A549 (cell line): ENCODE measurements around the gene RIPOR2. TPM values are rescaled to one million over a fixed set of nuclear protein-coding genes. Genes with fewer than 3 reads are reported as not detected.

Source experiments
- ATAC-seq, 2 experiments: fragments of 200-7000 bp in 1 of 2; fragments of >200 bp in 1 of 2; cut with Nextera tagmentation in 1 of 2; cut with Tn5 transposase in 1 of 2; 3 replicates each; pipeline versions ENCODE4 v1.8.0 to v1.9.1; 2018 to 2020; ENCODE audit warnings: mild to moderate bottlenecking in 1 of 2, moderate library complexity in 1 of 2
- CTCF ChIA-PET: fragments of 300-600 bp; sonication (Branson Sonifier 250); formaldehyde crosslinking; extraction: SDS; loops from one replicate; lab custom pipeline; 2021; ENCODE audit warnings: antibody characterized with exemption, inconsistent platforms; lab: Yijun Ruan, JAX
- POLR2A ChIA-PET: fragments of 350-600 bp; formaldehyde crosslinking; extraction: SDS; loops from one replicate; lab custom pipeline; 2021; ENCODE audit warnings: antibody characterized with exemption, inconsistent platforms; lab: Yijun Ruan, JAX
- DNase-seq, 2 experiments: peaks; one replicate each; pipeline versions ENCODE4 v3.0.0 to v3.0.0-alpha.2; 2011 to 2016; ENCODE audit warnings: low read depth in 1 of 2, low spot score in 1 of 2
- FAIRE-seq: peaks from 2 replicates; lab custom pipeline; 2011; peaks lifted over from hg19 to GRCh38; lab: Jason Lieb, UNC
- H3K27ac ChIP-seq, 2 experiments: fragments of >200 bp; sonication (Bioruptor Twin); formaldehyde crosslinking; 3 replicates each; pipeline ENCODE4 v1.5.1; 2016 to 2017
- H3K4me1 ChIP-seq: fragments of >200 bp; sonication (Bioruptor Twin); formaldehyde crosslinking; 3 replicates; pipeline ENCODE4 v1.6.1; 2016
- H3K4me2 ChIP-seq: fragments of >200 bp; sonication (Bioruptor Twin); formaldehyde crosslinking; 3 replicates; pipeline ENCODE4 v1.6.1; 2016
- H3K4me3 ChIP-seq: fragments of >200 bp; sonication (Bioruptor Twin); formaldehyde crosslinking; 3 replicates; pipeline ENCODE4 v1.5.1; 2016
- H3K9me3 ChIP-seq: fragments of >200 bp; sonication (Bioruptor Twin); formaldehyde crosslinking; 3 replicates; pipeline ENCODE4 v1.6.1; 2016
- BHLHE40 ChIP-seq: IDR thresholded peaks from 2 replicates; pipeline ENCODE4 v1.6.1; 2012; ENCODE audit warnings: low read depth, low read length, inconsistent platforms
- CBX2 ChIP-seq: fragments of 200-600 bp; sonication (generic); IDR thresholded peaks from 2 replicates; pipeline ENCODE4 v1.6.1; 2016; ENCODE audit warnings: low read depth, mild to moderate bottlenecking, borderline replicate concordance
- CHD2 ChIP-seq: fragments of 150-350 bp; IDR thresholded peaks from 2 replicates; pipeline ENCODE4 v1.6.1; 2014; ENCODE audit warnings: low read length; ENCODE audit not compliant: partially characterized antibody
- CHD4 ChIP-seq: fragments of 200-600 bp; sonication (generic); IDR thresholded peaks from 2 replicates; pipeline ENCODE4 v1.6.1; 2016; ENCODE audit warnings: antibody characterized with exemption, mild to moderate bottlenecking, borderline replicate concordance
- EHMT2 ChIP-seq: fragments of 200-600 bp; sonication (generic); IDR thresholded peaks from 2 replicates; pipeline ENCODE4 v1.6.1; 2016; ENCODE audit warnings: antibody characterized with exemption, low read depth, mild to moderate bottlenecking, moderate library complexity
- ESRRA ChIP-seq: fragments of 150-350 bp; IDR thresholded peaks from 2 replicates; pipeline ENCODE4 v1.6.1; 2014; ENCODE audit warnings: mild to moderate bottlenecking, low read length, borderline replicate concordance
- FOSB ChIP-seq: fragments of 250-450 bp; sonication (Bioruptor Pico); IDR thresholded peaks from 2 replicates; pipeline ENCODE4 v1.5.0; 2020; ENCODE audit warnings: mild to moderate bottlenecking, moderate library complexity
- KDM1A ChIP-seq: fragments of 200-600 bp; sonication (generic); IDR thresholded peaks from 2 replicates; pipeline ENCODE4 v1.6.1; 2016; ENCODE audit warnings: low read depth, mild to moderate bottlenecking
- KDM5A ChIP-seq: fragments of 200-600 bp; sonication (generic); IDR thresholded peaks from 2 replicates; pipeline ENCODE4 v1.6.1; 2016; ENCODE audit warnings: antibody characterized with exemption, mild to moderate bottlenecking
- MAFK ChIP-seq: fragments of 450-650 bp; IDR thresholded peaks from 2 replicates; pipeline ENCODE4 v1.6.1; 2014; ENCODE audit not compliant: partially characterized antibody
- MAZ ChIP-seq: fragments of 150-350 bp; IDR thresholded peaks from 2 replicates; pipeline ENCODE4 v1.6.1; 2014; ENCODE audit warnings: antibody characterized with exemption, low read depth, low read length, borderline replicate concordance
- NPAS2 ChIP-seq: fragments of 250-450 bp; sonication (Bioruptor Pico); IDR thresholded peaks from 2 replicates; pipeline ENCODE4 v1.8.0; 2022; ENCODE audit warnings: mild to moderate bottlenecking, moderate library complexity, borderline replicate concordance
- NR3C1 ChIP-seq: fragments of >200 bp; sonication (Bioruptor Twin); formaldehyde crosslinking; IDR thresholded peaks from 3 replicates; pipeline ENCODE4 v1.6.1; 2017
- POLR2A ChIP-seq: IDR thresholded peaks from 2 replicates; pipeline ENCODE4 v1.6.1; 2012; ENCODE audit warnings: mild to moderate bottlenecking, low read length
- RAD21 ChIP-seq, 2 experiments: fragments of >200 bp in 1 of 2; sonication (Bioruptor Twin) in 1 of 2; formaldehyde crosslinking in 1 of 2; IDR thresholded peaks in 1 of 2; conservative IDR thresholded peaks in 1 of 2; 2 replicates in 1 of 2; 3 replicates in 1 of 2; pipeline ENCODE4 v1.6.1; 2012 to 2018; ENCODE audit warnings: inconsistent platforms in 1 of 2
- RFX5 ChIP-seq: fragments of 450-650 bp; IDR thresholded peaks from 2 replicates; pipeline ENCODE4 v1.7.1; 2014; ENCODE audit warnings: antibody characterized with exemption, mild to moderate bottlenecking, moderate library complexity
- RNF2 ChIP-seq: fragments of 200-600 bp; sonication (generic); IDR thresholded peaks from 2 replicates; pipeline ENCODE4 v1.6.1; 2016; ENCODE audit warnings: low read depth, mild to moderate bottlenecking, antibody characterized with exemption, moderate library complexity, borderline replicate concordance
- SMC3 ChIP-seq: fragments of >200 bp; sonication (Bioruptor Twin); formaldehyde crosslinking; IDR thresholded peaks from 3 replicates; pipeline ENCODE4 v1.6.1; 2018; ENCODE audit warnings: inconsistent platforms
- SREBF2 ChIP-seq: fragments of 450-650 bp; IDR thresholded peaks from 2 replicates; pipeline ENCODE4 v1.6.1; 2014; ENCODE audit warnings: mild to moderate bottlenecking, moderate library complexity
- TFCP2L1 ChIP-seq: fragments of 250-450 bp; sonication (Bioruptor Pico); IDR thresholded peaks from 2 replicates; pipeline ENCODE4 v1.5.0; 2021; ENCODE audit warnings: mild to moderate bottlenecking
- TP53 ChIP-seq: fragments of 250-450 bp; sonication (Bioruptor Pico); IDR thresholded peaks from 2 replicates; pipeline ENCODE4 v1.5.0; 2021; ENCODE audit warnings: mild to moderate bottlenecking, moderate library complexity
- ZSCAN20 ChIP-seq: fragments of 250-450 bp; sonication (Bioruptor Pico); IDR thresholded peaks from 2 replicates; pipeline ENCODE4 v1.8.0; 2022; ENCODE audit warnings: mild to moderate bottlenecking, moderate library complexity
- WGBS: methylation state at CpG from one replicate; pipeline ENCODE4 v1.1.6; 2017; ENCODE audit errors: missing lambda C conversion rate; 5-methylcytosine and 5-hydroxymethylcytosine counted together
- polyA plus RNA-seq, 4 experiments: library from polyadenylated mRNA; depleted of rRNA in 3 of 4; stranded (reverse); fragments of >200 nt; fragmentation: RNase III in 1 of 4; extraction: RNeasy Plus Mini Kit Qiagen cat#74134 plus additional on column Dnase treatment in 1 of 4; gene quantifications; 2 replicates in 3 of 4; 3 replicates in 1 of 4; pipeline ENCODE4 v1.2.3, GENCODE V29; 2011 to 2017
- TF ChIP-seq, protein P1 (sequence below): fragments of >200 bp; sonication (Bioruptor Twin); formaldehyde crosslinking; IDR thresholded peaks from 2 replicates; pipeline ENCODE4 v1.6.1; 2016
- TF ChIP-seq, protein P2 (sequence below): IDR thresholded peaks from 2 replicates; pipeline ENCODE4 v1.6.1; 2012; ENCODE audit warnings: low read depth, borderline replicate concordance
- TF ChIP-seq, protein P3 (sequence below): fragments of 150-350 bp; IDR thresholded peaks from 2 replicates; pipeline ENCODE4 v1.6.1; 2014; ENCODE audit warnings: low read depth, mild to moderate bottlenecking, low read length

The RIPOR2 gene
- polyA plus RNA-seq, 2 of the 4 experiments (the other 2 are of a cell fraction): 0.01 TPM; not detected in 1

DNA sequence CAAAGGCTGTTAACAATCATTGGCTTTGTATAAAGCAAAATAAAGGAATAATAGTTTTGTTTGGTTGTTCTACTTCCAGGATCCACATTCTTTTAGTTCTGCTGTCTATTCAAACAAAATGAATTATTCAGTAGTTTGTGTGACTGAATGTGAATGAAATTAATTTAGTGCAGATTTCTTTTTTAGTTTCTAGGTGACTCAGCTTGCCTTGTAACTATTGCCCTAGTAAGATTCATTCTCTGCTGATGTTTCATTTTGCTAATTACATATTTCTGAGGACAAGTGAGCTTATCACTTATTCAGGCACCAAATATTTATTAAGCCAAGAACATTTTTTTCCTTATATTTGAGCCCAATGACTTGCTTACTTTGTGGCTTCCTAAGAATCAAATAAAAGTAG is 46.5 kb upstream of the RIPOR2 start:
- TF ChIP-seq SREBF2: no peak
- no peak for TF ChIP-seq KDM1A
- no peak for TF ChIP-seq EHMT2
- no peak for TF ChIP-seq SMC3
- no peak overlapping the region for H3K27ac ChIP-seq
- FAIRE-seq (no peak), ATAC-seq (no peak), DNase-seq (no peak)
- ChIA-PET POLR2A (no interaction called here), CTCF (interaction anchor here (1.1 kb wide), 1 partner anchor 125 kb away, joined by 3 read pairs; no protein-coding TSS in a partner anchor)
- H3K4me1 ChIP-seq: 0 out of 3 replicates have a peak, but pooled peaks cover 10% of the 10 kb centered on the region
- H3K4me2 ChIP-seq: no peak overlapping the region
- H3K9me3 ChIP-seq: no peaks in the 10 kb centered on the region
- no peak overlapping the region for H3K4me3 ChIP-seq

DNA sequence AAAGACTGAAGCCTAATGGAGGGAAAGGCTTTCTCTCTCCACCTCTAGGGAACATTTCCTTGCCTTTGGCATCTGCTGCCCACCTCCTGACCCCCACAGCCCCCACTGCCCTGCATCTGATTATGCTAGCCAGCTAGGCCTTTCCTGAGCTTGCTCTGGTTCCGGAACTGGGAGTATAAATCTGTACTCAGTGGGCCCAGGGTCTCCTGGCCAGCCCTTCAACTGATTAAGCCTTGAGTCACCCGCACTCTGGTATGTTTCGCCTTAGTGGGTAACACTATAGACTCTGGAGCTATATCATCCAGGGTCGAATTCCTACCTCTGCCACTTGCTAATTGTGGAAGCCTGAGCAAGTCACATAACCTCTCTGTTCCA is 45.6 kb upstream of the RIPOR2 start:
- no peak overlapping the region for H3K4me3 ChIP-seq
- no peaks in the 10 kb centered on the region for H3K9me3 ChIP-seq
- WGBS: 75% methylated on average over 4 of the region's 4 CpGs
- H3K27ac ChIP-seq: no peak overlapping the region
- DNase-seq (no peak), ATAC-seq (no peak), FAIRE-seq (no peak)
- no peak for TF ChIP-seq NPAS2 (CRISPR knock-in tag)
- TF ChIP-seq BHLHE40: no peak
- TF ChIP-seq, protein P1, sequence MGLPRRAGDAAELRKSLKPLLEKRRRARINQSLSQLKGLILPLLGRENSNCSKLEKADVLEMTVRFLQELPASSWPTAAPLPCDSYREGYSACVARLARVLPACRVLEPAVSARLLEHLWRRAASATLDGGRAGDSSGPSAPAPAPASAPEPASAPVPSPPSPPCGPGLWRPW: no peak
- no peak for TF ChIP-seq ZSCAN20 (CRISPR knock-in tag)
- TF ChIP-seq SMC3: no peak
- TF ChIP-seq ESRRA: no peak
- no peak for TF ChIP-seq RNF2
- no peak for TF ChIP-seq RFX5
- TF ChIP-seq, protein P2, sequence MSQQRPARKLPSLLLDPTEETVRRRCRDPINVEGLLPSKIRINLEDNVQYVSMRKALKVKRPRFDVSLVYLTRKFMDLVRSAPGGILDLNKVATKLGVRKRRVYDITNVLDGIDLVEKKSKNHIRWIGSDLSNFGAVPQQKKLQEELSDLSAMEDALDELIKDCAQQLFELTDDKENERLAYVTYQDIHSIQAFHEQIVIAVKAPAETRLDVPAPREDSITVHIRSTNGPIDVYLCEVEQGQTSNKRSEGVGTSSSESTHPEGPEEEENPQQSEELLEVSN: no peak
- TF ChIP-seq RAD21 (conservative IDR thresholded peaks at IDR 0.05 in 1 of 2, IDR thresholded peaks at IDR 0.05 in 1 of 2): no peak
- 0 out of 3 replicates have a peak, but pooled peaks cover 10% of the 10 kb centered on the region for H3K4me1 ChIP-seq
- no peak overlapping the region; the same call in 2 of the 3 replicates for H3K4me2 ChIP-seq
- ChIA-PET CTCF (no interaction called here), POLR2A (no interaction called here)

DNA sequence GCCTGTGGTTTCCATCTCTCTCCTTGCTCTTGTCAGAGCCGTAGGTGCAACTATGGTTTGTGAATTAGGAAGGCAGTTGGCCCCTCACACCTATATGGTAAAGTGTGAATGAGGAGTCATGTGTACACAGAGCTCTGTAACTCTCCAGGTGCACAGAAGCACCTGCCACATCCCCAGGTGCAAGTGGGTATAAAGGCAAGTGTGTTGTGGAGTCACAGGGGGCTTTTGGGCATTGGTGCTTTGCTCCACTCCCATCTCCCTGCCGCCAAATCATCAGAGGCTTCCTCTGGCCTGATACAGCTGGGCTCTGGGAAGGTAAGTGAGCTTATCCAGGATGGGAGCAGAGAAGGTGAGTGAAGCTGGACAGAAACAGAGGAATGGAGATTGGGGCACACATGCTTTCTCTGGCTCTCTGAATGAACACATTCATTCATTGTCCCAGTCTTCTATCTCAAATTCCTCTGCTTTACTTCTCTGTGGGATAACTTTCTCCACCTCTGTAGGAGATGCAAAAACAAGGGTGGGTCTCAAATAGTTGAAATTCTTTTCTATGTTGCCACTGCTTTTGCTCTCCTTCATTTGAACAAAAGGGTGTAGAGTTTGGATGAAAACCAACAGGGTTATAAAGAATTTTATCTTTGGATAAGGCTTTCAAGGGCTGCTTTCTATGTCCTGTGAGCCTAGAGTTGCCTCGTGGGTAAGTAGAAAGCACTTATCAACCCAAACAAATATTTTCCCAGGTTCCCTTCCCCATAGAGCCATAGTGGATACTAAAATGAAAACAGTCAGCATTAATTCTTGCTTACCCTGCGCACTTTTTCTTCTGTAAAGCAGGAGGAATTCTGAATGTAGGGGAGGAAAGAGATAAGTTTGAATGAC is 45.0 kb upstream of the RIPOR2 start:
- CTCF ChIA-PET: no interaction called here
- TF ChIP-seq RFX5 (no peak), MAFK (peak; percentile 13)
- TF ChIP-seq, all 56 proteins: peak for 1
- H3K4me1 ChIP-seq: 0 out of 3 replicates have a peak, but pooled peaks cover 10% of the 10 kb centered on the region
- no peak overlapping the region for H3K27ac ChIP-seq
- no peaks in the 10 kb centered on the region for H3K9me3 ChIP-seq
- H3K4me2 ChIP-seq: no peak overlapping the region; the same call in 2 of the 3 replicates
- ATAC-seq (no peak), FAIRE-seq (no peak), DNase-seq (no peak)
- 57% methylated on average over 4 of the region's 4 CpGs for WGBS
- no peak overlapping the region for H3K4me3 ChIP-seq
- POLR2A ChIA-PET: no interaction called here

DNA sequence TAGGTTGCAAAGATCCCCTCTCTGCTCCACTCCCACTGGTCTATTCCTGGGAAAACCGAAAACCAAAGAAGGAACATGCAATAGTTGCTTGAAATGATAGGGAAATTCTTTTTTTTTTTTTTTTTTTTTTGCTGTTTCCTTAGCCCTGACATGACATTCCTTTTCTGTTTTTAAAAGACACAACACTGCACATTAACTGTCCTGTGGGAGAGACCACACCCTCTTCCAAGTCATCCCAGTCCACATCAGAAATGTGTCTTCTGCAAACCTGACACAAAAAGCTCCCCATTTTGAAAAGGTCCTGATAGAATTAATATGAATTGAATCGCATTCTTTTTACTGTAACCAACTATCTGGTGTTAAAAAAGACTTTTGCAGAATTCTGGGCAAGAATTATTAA is 43.4 kb upstream of the RIPOR2 start:
- FAIRE-seq: no peak
- no peak for ATAC-seq
- DNase-seq: no peak
- ChIA-PET CTCF (no interaction called here), POLR2A (no interaction called here)
- H3K4me1 ChIP-seq: 0 out of 3 replicates have a peak, but pooled peaks cover 10% of the 10 kb centered on the region
- H3K9me3 ChIP-seq: no peaks in the 10 kb centered on the region
- TF ChIP-seq TFCP2L1 (CRISPR knock-in tag) (no peak), SMC3 (no peak), FOSB (CRISPR knock-in tag) (no peak), POLR2A (no peak), CBX2 (no peak), TP53 (CRISPR knock-in tag) (no peak), KDM5A (no peak), NR3C1 (no peak), CHD4 (no peak), CHD2 (no peak), EHMT2 (no peak), MAZ (no peak)
- TF ChIP-seq, protein P2: no peak
- TF ChIP-seq, protein P3, sequence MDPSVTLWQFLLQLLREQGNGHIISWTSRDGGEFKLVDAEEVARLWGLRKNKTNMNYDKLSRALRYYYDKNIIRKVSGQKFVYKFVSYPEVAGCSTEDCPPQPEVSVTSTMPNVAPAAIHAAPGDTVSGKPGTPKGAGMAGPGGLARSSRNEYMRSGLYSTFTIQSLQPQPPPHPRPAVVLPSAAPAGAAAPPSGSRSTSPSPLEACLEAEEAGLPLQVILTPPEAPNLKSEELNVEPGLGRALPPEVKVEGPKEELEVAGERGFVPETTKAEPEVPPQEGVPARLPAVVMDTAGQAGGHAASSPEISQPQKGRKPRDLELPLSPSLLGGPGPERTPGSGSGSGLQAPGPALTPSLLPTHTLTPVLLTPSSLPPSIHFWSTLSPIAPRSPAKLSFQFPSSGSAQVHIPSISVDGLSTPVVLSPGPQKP: no peak
- H3K4me2 ChIP-seq: no peak overlapping the region
- 38% methylated on average over 2 of the region's 2 CpGs for WGBS
- no peak overlapping the region for H3K27ac ChIP-seq
- no peak overlapping the region for H3K4me3 ChIP-seq
